HG02642 (cell line): ENCODE data around the gene SPC24.
"Not testable (repeated sequence)": the region's sequence is repeated elsewhere in the genome, so short reads cannot be mapped to it uniquely, and the experiment has no call there.

Source experiments
- ATAC-seq: cut with Tn5 transposase; IDR thresholded peaks from one replicate; pipeline ENCODE4 v1.9.1; 2021; ENCODE audit warnings: mild to moderate bottlenecking; ENCODE audit not compliant: unreplicated experiment, poor library complexity

SPC24 gene

DNA sequence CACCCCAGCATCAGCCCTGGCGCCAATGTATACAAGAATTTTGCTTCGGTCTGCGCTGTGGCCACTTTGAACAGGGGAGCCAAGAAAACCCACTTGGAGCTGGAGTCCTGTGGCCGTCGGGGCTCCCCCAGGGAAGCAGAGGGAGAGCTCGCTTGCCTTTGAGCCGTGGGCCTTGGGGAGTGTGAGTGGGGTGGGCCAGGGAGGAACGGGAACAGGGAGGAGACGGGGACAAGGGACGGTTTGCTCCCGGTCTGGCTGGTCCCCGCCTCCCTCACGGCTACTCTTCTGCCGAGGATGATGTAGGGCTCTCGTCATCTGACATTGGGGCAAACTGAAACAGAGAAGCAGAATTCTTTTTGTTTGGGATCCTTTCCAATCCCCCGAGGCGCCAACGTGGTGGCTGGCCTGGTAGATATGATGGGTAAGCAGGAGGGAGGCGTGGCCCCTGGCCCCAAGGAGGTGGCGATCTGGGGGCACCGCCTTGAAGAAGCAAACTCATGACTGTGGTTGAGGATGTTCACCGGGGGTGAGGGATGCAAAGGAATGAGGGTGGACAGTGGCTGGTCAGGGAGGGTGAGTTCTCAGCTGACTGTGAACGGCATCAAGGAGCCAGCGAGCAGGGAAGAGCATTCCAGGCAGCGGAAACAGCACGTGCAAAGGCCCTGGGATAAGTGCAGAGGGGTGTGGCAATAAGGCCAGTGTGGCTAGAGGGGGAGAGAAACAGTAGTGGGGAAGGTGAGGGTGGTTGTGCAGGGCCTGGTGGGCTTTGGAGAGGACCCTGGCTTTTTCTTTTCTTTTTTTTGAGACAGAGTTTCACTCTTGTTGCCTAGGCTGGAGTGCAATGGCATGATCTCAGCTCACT is 10.9 kb upstream of the SPC24 start:
- ATAC-seq: no peak

- no peak for ATAC-seq
These were observed 10.0 kb upstream of the SPC24 start for GRCh38 chr19:11165486-11166030.

- no peak for ATAC-seq
These were observed 9.4 kb upstream of the SPC24 start for GRCh38 chr19:11164879-11165406.

DNA sequence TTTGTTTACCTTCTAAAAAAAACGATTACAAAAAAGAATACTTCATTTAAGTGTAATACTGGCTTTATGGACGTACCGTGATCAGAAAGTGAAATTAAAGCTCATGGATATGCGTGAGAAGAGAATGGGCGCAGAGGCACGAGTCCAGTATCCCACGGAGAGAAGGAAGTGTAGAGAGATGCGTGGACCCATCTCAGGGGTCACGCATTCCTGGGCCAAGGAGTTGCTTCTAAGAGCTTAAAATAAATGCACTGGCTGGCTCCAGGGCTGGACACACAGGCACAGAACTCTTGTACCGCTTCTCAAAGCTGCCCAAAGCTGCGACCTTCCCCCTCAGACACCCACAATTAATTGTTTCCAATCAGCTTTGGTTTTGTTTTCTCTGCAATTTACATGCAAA is 8.7 kb upstream of the SPC24 start:
- ATAC-seq: no peak

DNA sequence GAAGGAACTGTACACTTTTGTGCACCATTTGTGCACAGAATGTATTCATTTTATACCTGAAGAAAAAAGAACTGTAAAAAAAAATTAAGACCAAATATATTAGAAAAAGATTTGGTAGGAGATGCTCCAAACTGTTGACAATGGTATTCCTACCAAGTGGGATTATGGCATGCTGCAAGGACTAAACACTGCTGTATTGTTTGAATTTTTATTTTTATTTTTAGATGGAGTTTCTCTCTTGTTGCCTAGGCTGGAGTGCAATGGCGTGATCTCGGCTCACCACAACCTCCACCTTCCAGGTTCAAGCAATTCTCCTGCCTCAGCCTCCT is 4.8 kb upstream of the SPC24 start:
- not testable (repeated sequence) for ATAC-seq

- ATAC-seq: no peak
These were observed 4.2 kb upstream of the SPC24 start for GRCh38 chr19:11159598-11160439.

DNA sequence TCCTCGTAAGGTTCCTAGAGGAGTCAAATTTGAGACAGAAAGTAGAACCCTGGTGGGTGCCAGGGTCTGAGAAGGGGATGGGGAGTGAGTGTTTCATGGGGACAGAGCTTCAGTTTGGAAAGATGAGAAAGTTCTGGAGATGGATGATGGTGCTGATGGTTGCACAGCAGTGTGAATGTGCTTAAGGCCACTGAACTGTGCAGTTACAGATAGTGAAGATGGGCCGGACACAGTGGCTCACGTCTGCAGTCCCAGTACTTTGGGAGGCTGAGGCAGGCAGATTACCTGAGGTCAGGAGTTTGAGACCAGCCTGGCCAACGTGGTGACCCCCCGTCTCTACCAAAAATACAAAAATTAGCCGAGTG is 917 bp downstream of the SPC24 start:
- no peak for ATAC-seq

DNA sequence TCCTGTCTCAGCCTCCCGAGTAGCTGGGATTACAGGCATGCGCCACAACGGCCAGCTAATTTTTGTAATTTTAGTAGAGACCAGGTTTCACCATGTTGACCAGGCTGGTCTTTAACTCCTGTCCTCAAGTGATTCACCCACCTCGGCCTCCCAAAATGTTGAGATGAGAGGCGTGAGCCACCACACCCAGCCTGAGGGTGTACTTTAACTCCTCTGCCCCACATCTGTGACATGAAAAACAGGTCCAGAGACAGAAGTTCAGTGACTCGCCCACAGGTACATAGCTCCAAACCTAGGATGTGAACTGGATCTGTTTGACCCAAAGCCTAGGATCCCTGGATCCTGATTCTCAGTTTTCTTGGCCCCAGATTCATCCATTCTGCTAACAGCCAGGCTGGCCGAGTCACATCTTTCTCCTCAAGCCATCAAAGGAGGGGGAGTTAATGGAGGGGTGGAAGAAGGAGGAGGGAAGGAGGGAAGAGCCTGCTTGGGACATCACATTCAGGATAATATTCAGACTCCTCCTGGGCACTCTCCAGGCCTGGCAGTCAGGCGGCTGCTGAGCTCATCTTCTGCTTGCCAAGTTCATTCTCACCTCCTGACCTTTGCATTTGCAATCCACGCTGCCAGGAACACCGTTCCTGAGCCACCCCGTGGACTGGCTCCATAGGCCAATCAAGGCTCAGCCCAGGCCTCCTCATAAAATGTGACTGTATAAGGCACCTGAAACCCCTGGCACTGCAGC is 3.1 kb downstream of the SPC24 start:
- ATAC-seq: no peak

DNA sequence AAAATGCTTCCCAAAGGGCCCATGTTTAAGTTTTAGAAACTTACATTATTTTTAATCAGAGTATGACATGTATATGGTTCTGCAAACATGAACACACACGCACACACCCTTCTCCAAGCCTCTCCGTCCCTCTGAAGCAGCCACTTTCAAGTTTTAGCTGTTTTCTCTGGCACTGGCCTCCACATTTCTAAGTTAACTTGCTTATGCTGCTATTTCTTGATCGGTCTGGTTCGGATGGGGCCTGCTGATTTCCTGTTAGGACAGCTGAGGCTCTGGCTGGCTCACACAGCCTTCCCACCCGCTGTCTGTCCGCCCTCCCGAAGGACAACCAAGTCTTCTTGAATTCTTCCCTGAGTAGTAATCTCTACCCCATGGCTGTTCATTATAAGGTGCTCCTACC is 4.4 kb downstream of the SPC24 start:
- no peak for ATAC-seq

DNA sequence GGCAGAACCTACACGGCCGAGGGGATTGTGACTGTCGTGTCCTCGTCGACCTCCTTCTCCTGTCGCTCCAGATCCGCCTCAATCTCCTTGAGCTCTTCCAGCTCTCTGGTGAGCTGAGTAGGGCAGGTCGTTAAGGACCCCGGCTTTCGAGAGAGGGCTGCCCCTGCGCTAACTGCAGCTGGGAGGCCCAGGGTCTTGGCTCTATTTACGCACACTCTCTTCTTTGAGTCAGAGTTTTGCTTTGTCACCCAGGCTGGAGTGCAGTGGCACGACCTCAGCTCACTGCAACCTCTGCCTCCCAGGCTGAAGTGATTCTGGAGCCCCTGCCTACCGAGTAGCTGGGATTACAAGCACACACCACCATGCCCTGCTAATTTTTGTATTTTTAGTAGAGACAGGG is 7.6 kb downstream of the SPC24 start:
- no peak for ATAC-seq

DNA sequence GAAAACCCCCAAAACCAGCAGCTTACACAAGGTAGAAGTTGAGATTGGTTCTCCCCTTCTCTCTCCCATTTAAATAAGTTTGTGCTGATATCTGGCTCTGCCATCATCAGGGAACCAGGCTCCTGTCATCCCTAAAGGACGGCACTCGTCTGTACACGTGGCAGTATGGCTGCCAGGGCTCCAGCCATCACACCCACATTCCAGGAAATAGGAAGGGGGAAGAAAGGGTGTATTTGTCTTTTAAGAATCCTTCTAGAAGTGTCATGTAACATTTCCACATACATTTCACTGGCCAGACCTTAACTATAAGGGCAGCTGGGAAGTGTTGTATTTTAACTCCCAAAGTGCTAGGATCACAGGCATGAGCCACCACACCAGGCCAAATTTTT is 10.1 kb downstream of the SPC24 start:
- no peak for ATAC-seq

- no peak for ATAC-seq
These were observed 12.9 kb downstream of the SPC24 start for GRCh38 chr19:11142528-11143171.

DNA sequence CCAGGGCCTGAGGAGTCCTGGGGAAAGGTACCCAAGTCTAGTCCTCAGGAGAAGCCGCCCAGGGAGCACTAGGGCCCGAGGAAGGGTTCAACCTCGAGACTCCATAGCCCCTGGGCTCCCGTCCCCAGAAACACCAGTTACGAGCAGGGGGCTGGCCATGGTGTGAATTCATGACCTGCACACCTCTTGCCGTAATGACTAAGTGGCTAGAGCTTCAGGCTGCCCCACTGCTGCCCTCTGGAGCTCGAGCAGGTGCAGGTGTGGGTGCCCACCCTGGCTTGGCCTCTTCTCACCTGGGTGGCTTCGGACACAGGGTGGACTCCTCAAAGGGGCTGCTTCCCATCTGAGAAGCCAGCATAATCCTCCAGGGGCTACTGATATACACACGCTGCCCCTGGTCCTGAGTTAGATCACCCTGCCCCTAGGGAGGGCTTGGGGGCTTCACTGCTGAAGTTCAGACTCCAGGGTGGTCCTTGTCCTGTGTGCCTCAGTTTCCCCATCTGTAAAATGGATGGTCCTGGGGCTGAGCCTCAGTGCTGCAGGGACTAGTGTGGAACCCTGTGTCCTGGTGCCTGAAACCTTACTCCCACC is 13.6 kb downstream of the SPC24 start:
- ATAC-seq: no peak

- no peak for ATAC-seq
These were observed 14.7 kb downstream of the SPC24 start for GRCh38 chr19:11140896-11141295.

GRCh38 chr19:11140023-11140538 is 15.5 kb downstream of the SPC24 start:
- not testable (repeated sequence) for ATAC-seq

GRCh38 chr19:11138601-11139300 is 16.8 kb downstream of the SPC24 start:
- no peak for ATAC-seq

DNA sequence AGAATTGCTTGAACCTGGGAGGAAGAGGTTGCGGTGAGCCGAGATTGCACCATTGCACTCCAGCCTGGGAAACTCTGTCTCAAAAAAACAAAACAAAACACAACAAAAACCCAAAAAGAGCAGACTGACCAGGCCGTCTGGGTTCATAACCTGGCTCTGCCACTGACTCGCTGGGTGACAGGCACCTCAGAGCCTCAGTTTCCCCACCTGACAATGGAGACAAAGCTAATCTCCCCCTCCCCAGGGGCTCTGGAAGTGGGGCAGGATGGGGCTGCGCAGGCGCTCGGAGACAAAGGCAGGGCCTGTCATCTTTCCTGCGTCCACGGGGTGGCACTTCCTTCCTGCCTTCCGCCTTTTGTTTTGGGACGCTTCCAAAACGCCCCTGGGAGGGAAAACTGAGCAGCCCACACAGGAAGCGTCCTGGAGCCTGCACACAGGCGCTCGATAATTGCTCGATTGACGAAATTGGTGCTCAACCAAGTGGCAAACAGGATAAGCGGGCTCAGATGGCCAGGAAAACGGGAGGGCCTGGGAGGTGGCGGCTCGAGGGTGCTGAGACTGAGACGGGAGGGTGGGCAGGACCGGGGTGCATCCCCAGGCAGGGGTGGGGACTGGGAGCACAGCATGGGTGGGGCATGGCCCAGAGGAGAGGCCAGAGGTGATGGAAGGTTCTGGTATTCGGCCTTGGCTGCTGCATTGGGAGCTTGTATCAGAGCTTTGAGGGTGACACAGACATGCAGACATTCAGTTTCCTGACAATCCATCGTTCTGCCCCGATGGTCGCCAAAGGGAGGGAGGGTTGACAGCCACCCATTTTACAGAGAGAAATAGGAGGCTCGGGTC is 17.8 kb downstream of the SPC24 start:
- no peak for ATAC-seq
